ENCODE measurements around the gene TFPI2.

The TFPI2 gene

GRCh38 chr7:93906267-93906666 lies 15.7 kb upstream of the TFPI2 start, which contains the start of gene GNGT1:
GNGT1 (plus strand) TSS chr7:93906567; CDS start chr7:93906747, 180 bp downstream.
- no peak for DNase-seq

GRCh38 chr7:93902777-93903423 lies 12.3 kb upstream of the TFPI2 start:
- peak; percentile 55 to 74 (median 62) for DNase-seq

GRCh38 chr7:93897680-93898079 lies 7.1 kb upstream of the TFPI2 start:
- DNase-seq: no peak

GRCh38 chr7:93895859-93896600 lies 5.5 kb upstream of the TFPI2 start:
- DNase-seq: no peak

GRCh38 chr7:93894966-93895640 lies 4.5 kb upstream of the TFPI2 start:
- no peak for DNase-seq

GRCh38 chr7:93894426-93894825 lies 3.9 kb upstream of the TFPI2 start:
- DNase-seq: no peak

- peak in 1 of 4 experiments; percentile 3 for DNase-seq
Measured at GRCh38 chr7:93890041-93890463, 501 bp downstream of the TFPI2 start.

GRCh38 chr7:93889261-93889660 lies 1.3 kb downstream of the TFPI2 start:
- no peak for DNase-seq

- DNase-seq: no peak
Measured at GRCh38 chr7:93884541-93884940, 6.0 kb downstream of the TFPI2 start.

- DNase-seq: no peak
Measured at GRCh38 chr7:93883917-93884345, 6.6 kb downstream of the TFPI2 start.

GRCh38 chr7:93883078-93883916 lies 7.3 kb downstream of the TFPI2 start:
- no peak for DNase-seq

- DNase-seq: no peak
Measured at GRCh38 chr7:93882468-93882867, 8.1 kb downstream of the TFPI2 start.

- DNase-seq: no peak
Measured at GRCh38 chr7:93879356-93879755, 11.2 kb downstream of the TFPI2 start.

- no peak for DNase-seq
Measured at GRCh38 chr7:93877742-93878141, 12.8 kb downstream of the TFPI2 start.

- no peak for DNase-seq
Measured at GRCh38 chr7:93873998-93874574, 16.5 kb downstream of the TFPI2 start.

GRCh38 chr7:93866886-93867285 lies 23.7 kb downstream of the TFPI2 start:
- no peak for DNase-seq

- no peak for DNase-seq
Measured at GRCh38 chr7:93862651-93863050, 27.9 kb downstream of the TFPI2 start.

- DNase-seq: no peak
Measured at GRCh38 chr7:93861325-93861949, 29.1 kb downstream of the TFPI2 start.

GRCh38 chr7:93860261-93860660 lies 30.3 kb downstream of the TFPI2 start:
- no peak for DNase-seq

GRCh38 chr7:93858857-93859256 lies 31.7 kb downstream of the TFPI2 start:
- DNase-seq: no peak

- DNase-seq: no peak
Measured at GRCh38 chr7:93856323-93856722, 34.2 kb downstream of the TFPI2 start.

GRCh38 chr7:93855797-93856196 lies 34.8 kb downstream of the TFPI2 start:
- no peak for DNase-seq
